KOPT-K1 (cell line): ENCODE results near the gene HINFP.
"Not testable (repeated sequence)": the region's sequence is repeated elsewhere in the genome, so short reads cannot be mapped to it uniquely, and the experiment has no call there.

ENCODE experiments used
- H3K27ac ChIP-seq: fragments of 200-600 bp; sonication (generic); 2 replicates; pipeline ENCODE4 v1.5.1; 2016; ENCODE audit warnings: antibody characterized with exemption, mild to moderate bottlenecking, low read depth, low read length; ENCODE audit not compliant: poor library complexity, severe bottlenecking
- H3K36me3 ChIP-seq: fragments of 200-600 bp; sonication (generic); 2 replicates; pipeline ENCODE4 v1.5.1; 2017; ENCODE audit warnings: antibody characterized with exemption, mild to moderate bottlenecking, low read length, moderate library complexity; ENCODE audit not compliant: insufficient read depth
- H3K9me3 ChIP-seq: fragments of 200-600 bp; sonication (generic); 2 replicates; pipeline ENCODE4 v1.5.1; 2017; ENCODE audit warnings: antibody characterized with exemption, low read length, mild to moderate bottlenecking; ENCODE audit not compliant: insufficient read depth, poor library complexity, severe bottlenecking

Gene HINFP

GRCh38 chr11:119093942-119094815 is 27.2 kb upstream of the HINFP start:
- Histone ChIP-seq H3K9me3 (no peaks in the 10 kb centered on the region), H3K27ac (peak overlapping the region; percentile 96), H3K36me3 (peaks cover 69% of the 10 kb centered on the region)

DNA sequence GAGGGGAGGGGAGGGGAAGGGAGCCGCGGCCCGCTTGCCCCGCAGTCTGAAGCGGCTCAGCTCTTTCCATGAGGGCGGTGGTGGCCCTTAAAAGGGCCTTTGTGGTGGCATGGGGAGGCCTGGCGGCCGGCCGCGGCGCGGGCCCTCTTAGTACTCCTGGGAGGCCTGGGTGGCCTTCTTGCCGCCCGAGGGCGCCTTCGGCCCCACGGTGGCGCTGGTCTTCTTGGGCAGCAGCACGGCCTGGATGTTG is 26.6 kb upstream of the HINFP start:
- Histone ChIP-seq H3K36me3 (peaks cover 67% of the 10 kb centered on the region), H3K27ac (peak overlapping the region; percentile 96), H3K9me3 (no peaks in the 10 kb centered on the region)

DNA sequence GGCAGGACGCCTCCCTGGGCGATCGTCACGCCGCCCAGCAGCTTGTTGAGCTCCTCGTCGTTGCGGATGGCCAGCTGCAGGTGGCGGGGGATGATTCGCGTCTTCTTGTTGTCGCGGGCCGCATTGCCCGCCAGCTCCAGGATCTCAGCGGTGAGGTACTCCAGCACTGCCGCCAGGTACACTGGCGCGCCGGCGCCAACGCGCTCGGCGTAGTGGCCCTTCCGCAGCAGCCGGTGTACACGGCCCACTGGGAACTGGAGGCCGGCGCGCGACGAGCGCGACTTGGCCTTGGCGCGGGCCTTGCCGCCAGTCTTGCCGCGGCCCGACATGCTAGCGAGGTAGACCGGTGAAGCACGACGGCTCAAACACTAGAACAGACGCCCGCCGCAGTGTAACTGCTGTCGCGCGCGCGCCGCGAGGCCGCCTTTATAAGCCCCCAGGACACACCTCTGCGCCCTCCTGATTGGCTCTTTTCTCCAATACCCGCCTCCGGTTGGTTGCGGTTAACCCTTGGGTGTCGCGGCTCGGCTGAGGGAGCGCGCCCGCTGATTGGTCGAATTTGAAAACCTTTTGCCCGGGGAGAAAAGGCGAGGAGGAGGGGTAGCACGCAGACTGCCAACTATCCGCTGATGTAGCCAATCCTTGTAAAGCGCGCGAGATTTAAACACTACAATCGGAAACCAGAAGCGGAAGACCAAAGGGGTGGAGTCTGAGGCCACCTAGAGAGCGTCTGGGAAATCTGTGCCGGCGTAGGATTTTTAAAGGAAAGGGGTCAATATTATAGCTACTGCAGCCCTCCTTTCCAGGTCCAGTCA is 26.1 kb upstream of the HINFP start:
- H3K9me3 ChIP-seq = no peaks in the 10 kb centered on the region
- peaks cover 64% of the 10 kb centered on the region for H3K36me3 ChIP-seq
- peak overlapping the region; percentile 96 for H3K27ac ChIP-seq

DNA sequence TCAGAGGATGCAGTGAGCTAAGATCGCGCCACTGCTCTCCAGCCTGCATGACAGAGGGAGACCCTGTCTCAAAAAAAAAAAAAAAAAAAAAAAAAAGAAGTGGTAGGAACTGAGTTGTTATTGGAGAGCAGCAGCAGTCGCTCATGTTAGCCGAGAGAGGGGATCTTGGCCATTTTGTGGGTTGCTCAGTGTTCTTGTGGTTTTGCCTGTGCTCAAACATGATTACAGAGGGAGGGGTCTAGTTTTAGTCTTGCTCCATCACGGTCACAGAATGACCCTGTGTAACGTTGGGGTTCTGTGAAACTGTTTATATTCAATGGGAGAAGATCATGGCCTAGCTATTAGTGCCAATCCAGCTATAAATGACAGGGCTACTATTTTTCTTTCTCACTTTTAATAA is 21.7 kb upstream of the HINFP start:
- Histone ChIP-seq H3K9me3 (no peaks in the 10 kb centered on the region), H3K36me3 (peaks cover 28% of the 10 kb centered on the region), H3K27ac (no peak overlapping the region)

- Histone ChIP-seq H3K36me3 (peaks cover 28% of the 10 kb centered on the region), H3K27ac (peak overlapping the region; percentile 86)
Observed at GRCh38 chr11:119100246-119100970, 21.0 kb upstream of the HINFP start.

GRCh38 chr11:119100994-119101758 is 20.2 kb upstream of the HINFP start:
- H3K27ac ChIP-seq = peak overlapping the region; percentile 86
- H3K9me3 ChIP-seq = no peaks in the 10 kb centered on the region
- peaks cover 28% of the 10 kb centered on the region for H3K36me3 ChIP-seq

More at GRCh38 chr11:119100246-119100970, 21.0 kb upstream of the HINFP start:
- no peaks in the 10 kb centered on the region for H3K9me3 ChIP-seq

- H3K27ac ChIP-seq = peak within 1 kb of the TSS; percentile 86
- H3K36me3 ChIP-seq = peaks cover 21% of the 10 kb centered on the region
- H3K9me3 ChIP-seq = no peaks in the 10 kb centered on the region
Observed at GRCh38 chr11:119101759-119102423, 19.5 kb upstream of the HINFP start, which contains the start of gene DPAGT1. Gene DPAGT1, minus strand, starts transcription at chr11:119101853. Its CDS starts 198 bp downstream, at chr11:119101655.

GRCh38 chr11:119103161-119103664 is 18.2 kb upstream of the HINFP start:
- H3K36me3 ChIP-seq, H3K9me3 ChIP-seq, H3K27ac ChIP-seq: not testable (repeated sequence)

DNA sequence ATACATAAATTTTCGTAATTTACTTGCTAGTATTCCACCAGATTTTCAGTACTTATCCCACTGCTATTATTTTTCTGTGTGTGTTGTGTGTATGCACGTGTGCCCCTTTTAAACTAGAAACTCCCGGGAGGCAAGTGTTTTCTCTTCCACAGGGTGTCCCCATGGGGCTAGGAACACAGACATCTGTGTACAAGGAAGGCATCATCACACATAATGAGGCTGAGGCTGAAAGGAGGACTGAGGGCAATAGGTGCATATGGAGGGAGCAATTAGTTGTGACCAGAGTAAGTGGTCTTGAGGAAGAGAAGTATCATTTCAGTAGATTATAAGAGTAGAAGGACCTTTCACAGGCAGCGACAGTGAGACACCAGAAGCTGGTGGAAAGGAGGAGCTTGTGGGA is 17.6 kb upstream of the HINFP start:
- Histone ChIP-seq H3K27ac (no peak overlapping the region), H3K9me3 (no peaks in the 10 kb centered on the region), H3K36me3 (peaks cover 2% of the 10 kb centered on the region; the same call in 1 of the 2 replicates)

DNA sequence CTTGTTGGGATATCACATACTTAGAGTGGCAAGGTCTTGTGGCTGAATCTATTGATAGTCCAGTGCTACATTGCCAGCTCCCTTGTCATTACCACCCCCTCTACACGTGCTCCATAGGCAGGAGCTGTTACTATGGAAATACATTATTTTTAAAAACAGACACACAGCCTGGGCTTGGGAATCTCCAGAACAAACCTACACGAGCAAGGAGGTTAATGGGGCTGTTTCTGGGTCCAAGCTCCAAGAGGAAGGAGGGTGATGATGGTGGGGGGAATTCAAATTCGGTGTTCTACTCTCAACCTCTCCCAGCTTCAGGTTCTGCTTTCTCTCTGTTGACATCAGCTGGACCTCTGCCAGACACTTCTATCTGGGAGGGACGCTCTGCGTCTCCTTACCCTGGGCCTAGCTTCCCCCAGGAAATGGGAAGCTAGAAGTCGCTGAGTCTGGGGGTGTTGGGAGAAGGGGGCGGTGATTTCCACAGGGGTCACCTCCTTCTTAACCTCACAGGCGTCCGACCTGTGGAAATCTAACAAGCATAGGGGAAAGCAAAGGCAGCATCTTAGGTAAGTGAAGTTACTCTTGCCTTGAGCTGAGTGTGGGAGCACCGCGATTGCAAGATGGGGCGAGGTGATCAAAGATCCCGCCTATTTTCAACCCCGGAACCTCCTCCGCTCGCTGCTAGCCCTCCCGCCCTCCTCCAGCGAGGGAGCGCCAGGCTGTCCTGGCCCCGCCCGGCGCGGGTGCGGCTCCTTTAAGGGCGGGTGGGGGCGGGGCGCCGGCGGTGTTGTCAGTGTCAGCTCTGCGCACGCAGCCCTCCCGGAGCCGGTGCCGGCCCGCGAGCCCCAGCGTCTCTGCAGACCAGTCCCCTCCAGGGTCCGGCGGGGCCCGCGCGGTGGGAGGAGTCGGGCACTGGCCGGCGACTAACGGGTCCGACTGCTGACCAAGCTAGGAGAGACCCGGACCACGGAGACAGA is 14.5 kb upstream of the HINFP start, which contains the start of gene C2CD2L:
C2CD2L (plus strand) TSS at position 781 of the 974 bp plus-strand sequence. CDS start 398 bp downstream, outside the sequence.
- Histone ChIP-seq H3K27ac (peak within 1 kb of the TSS; percentile 75), H3K9me3 (no peaks in the 10 kb centered on the region), H3K36me3 (peaks cover 23% of the 10 kb centered on the region)

DNA sequence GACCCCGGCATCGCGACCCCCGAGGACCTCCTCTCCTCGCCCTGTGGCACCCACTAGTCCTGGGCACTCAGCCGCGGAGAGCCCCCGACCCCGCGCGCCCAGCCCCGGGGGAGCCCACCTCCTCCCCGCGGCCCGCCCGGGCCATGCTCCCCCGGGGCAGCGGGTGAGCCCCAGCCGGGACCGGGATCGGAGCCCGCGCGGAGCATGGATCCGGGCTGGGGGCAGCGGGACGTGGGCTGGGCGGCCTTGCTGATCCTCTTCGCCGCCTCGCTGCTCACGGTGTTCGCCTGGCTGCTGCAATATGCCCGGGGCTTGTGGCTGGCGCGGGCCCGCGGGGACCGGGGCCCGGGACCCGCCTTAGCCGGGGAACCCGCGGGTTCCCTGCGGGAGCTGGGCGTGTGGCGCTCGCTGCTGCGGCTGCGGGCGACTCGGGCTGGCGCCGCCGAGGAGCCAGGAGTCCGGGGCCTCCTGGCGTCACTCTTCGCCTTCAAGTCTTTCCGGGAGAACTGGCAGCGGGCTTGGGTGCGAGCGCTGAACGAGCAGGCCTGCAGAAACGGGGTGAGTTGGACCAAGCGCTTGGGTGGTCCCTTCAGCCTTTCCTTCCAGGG is 13.7 kb upstream of the HINFP start:
- Histone ChIP-seq H3K9me3 (no peaks in the 10 kb centered on the region), H3K27ac (peak overlapping the region; percentile 75), H3K36me3 (peaks cover 31% of the 10 kb centered on the region)

GRCh38 chr11:119108146-119108856 is 13.1 kb upstream of the HINFP start:
- H3K36me3 ChIP-seq = peaks cover 38% of the 10 kb centered on the region
- H3K9me3 ChIP-seq = no peaks in the 10 kb centered on the region
- peak overlapping the region; percentile 75 for H3K27ac ChIP-seq
